SK-N-MC (cell line): ENCODE data around the gene VTI1B.

ENCODE experiments used
- EZH2 ChIP-seq: fragments of 200-600 bp; sonication (generic); IDR thresholded peaks from one replicate; pipeline ENCODE4 v1.6.1; 2017; ENCODE audit warnings: antibody characterized with exemption
- FOXP2 ChIP-seq: optimal IDR thresholded peaks from 2 replicates; pipeline ENCODE3; 2011; ENCODE audit warnings: mild to moderate bottlenecking, moderate library complexity; ENCODE audit not compliant: insufficient read depth; ENCODE audit errors: extremely low read length, control extremely low read depth
- POLR2AphosphoS5 ChIP-seq: IDR thresholded peaks from 2 replicates; pipeline ENCODE4 v1.6.1; 2012; ENCODE audit warnings: mild to moderate bottlenecking, low read depth, low read length, borderline replicate concordance

DNA sequence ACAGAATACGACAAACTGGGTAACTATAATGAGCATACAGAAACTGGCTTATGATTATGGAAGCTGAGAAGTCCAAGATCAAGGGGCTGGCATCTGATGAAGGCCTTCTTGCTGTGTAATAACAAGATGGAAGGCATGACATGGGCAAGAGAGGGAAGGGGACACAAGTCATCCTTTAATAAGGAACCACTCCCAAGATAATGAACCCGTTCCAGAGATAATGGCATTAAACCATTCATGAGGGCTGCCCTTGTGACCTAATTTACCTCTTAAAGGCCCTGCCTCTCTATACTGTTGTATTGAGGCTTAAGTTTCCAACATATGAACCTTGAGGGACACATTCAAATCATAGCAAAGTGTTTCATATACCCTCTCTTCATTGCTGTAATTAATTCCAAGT lies 4.6 kb upstream of the VTI1B start:
- TF ChIP-seq POLR2AphosphoS5, result no peak
- TF ChIP-seq EZH2, result no peak
- no peak for TF ChIP-seq FOXP2
